OCI-LY3 (cell line): ENCODE data around the gene COTL1.

Source experiments
- EZH2phosphoT487 ChIP-seq: fragments of 200-600 bp; shearing (Covaris generic); IDR thresholded peaks from 2 replicates; pipeline ENCODE4 v1.6.1; 2018; ENCODE audit warnings: antibody characterized with exemption, mixed run types, low read depth
- TF ChIP-seq, protein P1 (sequence below): fragments of 200-600, 300-600 bp; sonication (generic); IDR thresholded peaks from 2 replicates; pipeline ENCODE4 v1.5.1; 2014; ENCODE audit warnings: antibody characterized with exemption, low read length, low read depth

- TF ChIP-seq, protein P1, sequence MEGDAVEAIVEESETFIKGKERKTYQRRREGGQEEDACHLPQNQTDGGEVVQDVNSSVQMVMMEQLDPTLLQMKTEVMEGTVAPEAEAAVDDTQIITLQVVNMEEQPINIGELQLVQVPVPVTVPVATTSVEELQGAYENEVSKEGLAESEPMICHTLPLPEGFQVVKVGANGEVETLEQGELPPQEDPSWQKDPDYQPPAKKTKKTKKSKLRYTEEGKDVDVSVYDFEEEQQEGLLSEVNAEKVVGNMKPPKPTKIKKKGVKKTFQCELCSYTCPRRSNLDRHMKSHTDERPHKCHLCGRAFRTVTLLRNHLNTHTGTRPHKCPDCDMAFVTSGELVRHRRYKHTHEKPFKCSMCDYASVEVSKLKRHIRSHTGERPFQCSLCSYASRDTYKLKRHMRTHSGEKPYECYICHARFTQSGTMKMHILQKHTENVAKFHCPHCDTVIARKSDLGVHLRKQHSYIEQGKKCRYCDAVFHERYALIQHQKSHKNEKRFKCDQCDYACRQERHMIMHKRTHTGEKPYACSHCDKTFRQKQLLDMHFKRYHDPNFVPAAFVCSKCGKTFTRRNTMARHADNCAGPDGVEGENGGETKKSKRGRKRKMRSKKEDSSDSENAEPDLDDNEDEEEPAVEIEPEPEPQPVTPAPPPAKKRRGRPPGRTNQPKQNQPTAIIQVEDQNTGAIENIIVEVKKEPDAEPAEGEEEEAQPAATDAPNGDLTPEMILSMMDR, result no peak
- TF ChIP-seq EZH2phosphoT487, result no peak
Observed at GRCh38 chr16:84638231-84638806, 20.4 kb upstream of the COTL1 start.
